GM12878 (cell line): ENCODE data around the gene COG7. TPM values are rescaled to one million over a fixed set of nuclear protein-coding genes. Genes with fewer than 3 reads are reported as not detected.

Experiments
- ATAC-seq: fragments of 200-7000 bp; cut with Tn5 transposase; 3 replicates; pipeline ENCODE4 v1.9.1; 2020; ENCODE audit warnings: mild to moderate bottlenecking, moderate library complexity
- BruUV-seq: library from RNA; stranded (reverse); fragments of 400-500 nt; replicated peaks from 2 replicates; lab custom pipeline; 2021; lab: Mats Ljungman, UMichigan
- CTCF ChIA-PET: fragments of 300-600 bp; sonication (Branson Sonifier 250); formaldehyde crosslinking; extraction: SDS; loops from one replicate; lab custom pipeline; 2021; ENCODE audit warnings: inconsistent platforms; lab: Yijun Ruan, JAX
- POLR2A ChIA-PET: fragments of 350-600 bp; formaldehyde crosslinking; extraction: SDS; loops from one replicate; lab custom pipeline; 2021; ENCODE audit warnings: inconsistent platforms; lab: Charles Lee
- RAD21 ChIA-PET: fragments of 300-600 bp; sonication (Branson Sonifier 250); formaldehyde crosslinking; loops from one replicate; lab custom pipeline; 2023; ENCODE audit warnings: antibody characterized with exemption; ENCODE audit not compliant: unreplicated experiment; lab: Charles Lee
- SMC1A ChIA-PET: fragments of 300-600 bp; sonication (Branson Sonifier 250); formaldehyde crosslinking; loops from one replicate; lab custom pipeline; 2023; ENCODE audit not compliant: unreplicated experiment, uncharacterized antibody; lab: Charles Lee
- DNase-seq: peaks from one replicate; pipeline ENCODE4 v3.0.0-alpha.2; 2011; ENCODE audit warnings: low read depth, low spot score
- FAIRE-seq: peaks from 3 replicates; lab custom pipeline; 2011; peaks lifted over from hg19 to GRCh38; lab: Jason Lieb, UNC
- H2AFZ ChIP-seq: 2 replicates; pipeline ENCODE4 v1.6.0; 2011; ENCODE audit warnings: low read depth, low read length, control low read depth; ENCODE audit not compliant: control insufficient read depth
- H3K27ac ChIP-seq: 2 replicates; pipeline ENCODE4 v1.5.1; 2011; ENCODE audit warnings: control low read depth; ENCODE audit not compliant: control insufficient read depth, insufficient read depth
- H3K27me3 ChIP-seq, 2 experiments: replicated peaks in 1 of 2; 2 replicates each; pipeline versions ENCODE4 v1.6.0 to v1.6.1; 2011; ENCODE audit warnings: low read length in 1 of 2; ENCODE audit not compliant: control insufficient read depth in 2 of 2, insufficient read depth in 2 of 2
- H3K36me3 ChIP-seq, 2 experiments: 2 replicates each; pipeline ENCODE4 v1.5.1; 2011; ENCODE audit warnings: low read length in 1 of 2; ENCODE audit not compliant: control insufficient read depth in 2 of 2, insufficient read depth in 2 of 2
- H3K4me1 ChIP-seq: 2 replicates; pipeline ENCODE4 v1.6.1; 2011; ENCODE audit warnings: mild to moderate bottlenecking, low read length, moderate library complexity, mixed read lengths; ENCODE audit not compliant: control insufficient read depth, insufficient read depth
- H3K4me2 ChIP-seq: 2 replicates; pipeline ENCODE4 v1.6.0; 2011; ENCODE audit warnings: control low read depth; ENCODE audit not compliant: control insufficient read depth, insufficient read depth
- H3K4me3 ChIP-seq: fragments of 200-600 bp; sonication (generic); 2 replicates; pipeline ENCODE4 v1.5.1; 2016
- H3K79me2 ChIP-seq: 2 replicates; pipeline ENCODE4 v1.6.0; 2011; ENCODE audit warnings: low read length; ENCODE audit not compliant: control insufficient read depth, insufficient read depth
- H3K9ac ChIP-seq: 2 replicates; pipeline ENCODE4 v1.8.0; 2011; ENCODE audit warnings: low read length, control low read depth, mixed read lengths; ENCODE audit not compliant: control insufficient read depth, insufficient read depth
- H3K9me3 ChIP-seq: replicated peaks from 3 replicates; pipeline ENCODE4 v1.5.1; 2011; ENCODE audit warnings: mild to moderate bottlenecking, low read length; ENCODE audit not compliant: control insufficient read depth, insufficient read depth
- H4K20me1 ChIP-seq: 2 replicates; pipeline ENCODE4 v1.6.0; 2011; ENCODE audit not compliant: control insufficient read depth, insufficient read depth
- BCLAF1 ChIP-seq: fragments of 450-650 bp; IDR thresholded peaks from 2 replicates; pipeline ENCODE4 v1.6.1; 2017; ENCODE audit warnings: antibody characterized with exemption, mild to moderate bottlenecking, moderate library complexity
- BMI1 ChIP-seq: fragments of 450-650 bp; IDR thresholded peaks from 2 replicates; pipeline ENCODE4 v1.6.1; 2016; ENCODE audit warnings: mild to moderate bottlenecking, moderate library complexity, borderline replicate concordance
- E2F8 ChIP-seq: fragments of 450-650 bp; IDR thresholded peaks from 2 replicates; pipeline ENCODE4 v1.6.1; 2018; ENCODE audit warnings: mild to moderate bottlenecking, low read depth, moderate library complexity; ENCODE audit not compliant: partially characterized antibody
- KDM1A ChIP-seq: fragments of 200-600 bp; sonication (generic); IDR thresholded peaks from 2 replicates; pipeline ENCODE4 v1.6.1; 2016; ENCODE audit warnings: borderline replicate concordance
- MTA3 ChIP-seq: IDR thresholded peaks from 2 replicates; pipeline ENCODE4 v1.6.1; 2012; ENCODE audit warnings: low read length, inconsistent platforms, borderline replicate concordance
- SIX5 ChIP-seq: IDR thresholded peaks from 2 replicates; pipeline ENCODE4 v1.6.1; 2011; ENCODE audit warnings: mild to moderate bottlenecking, low read depth, low read length, moderate library complexity; ENCODE audit not compliant: severe bottlenecking
- WRNIP1 ChIP-seq: IDR thresholded peaks from 2 replicates; pipeline ENCODE4 v1.6.1; 2011; ENCODE audit warnings: low read depth, low read length, improper control_type of control experiment, borderline replicate concordance
- WGBS: methylation state at CpG from one replicate; pipeline ENCODE4 v1.1.6; 2016; ENCODE audit warnings: low lambda C conversion rate; ENCODE audit not compliant: insufficient replicate concordance, insufficient coverage; ENCODE audit errors: missing lambda C conversion rate; 5-methylcytosine and 5-hydroxymethylcytosine counted together
- in situ Hi-C: fragments of 300-500 bp; cut with MboI; formaldehyde crosslinking; loops from 9 replicates; pipeline ENCODE4 v1.14.3; 2018; ENCODE audit warnings: mixed read lengths
- intact Hi-C: fragments of 100-400 bp; cut with micrococcal nuclease; formaldehyde crosslinking; loops from one replicate; pipeline ENCODE4 v1.14.2; 2022; ENCODE audit not compliant: unreplicated experiment
- polyA plus RNA-seq, 11 experiments: library from polyadenylated mRNA; depleted of rRNA in 4 of 11; unstranded in 6 of 11; stranded (reverse) in 5 of 11; fragments of >200 nt; fragmentation: Nextera tagmentation in 4 of 11; fragmentation: Illumina TruSeq in 1 of 11; extraction: Ambion mirVana in 4 of 11; extraction: Trizol in 1 of 11; gene quantifications; 1 replicate in 1 of 11; 2 replicates in 10 of 11; pipeline versions ENCODE4 v1.2.1 to v1.2.3, GENCODE V29; 2011 to 2016; ENCODE audit warnings: inconsistent platforms in 2 of 11, missing spikeins in 2 of 11, low read depth in 1 of 11
- total RNA-seq, 4 experiments: library from RNA; depleted of rRNA in 3 of 4; stranded (reverse); fragments of >200 nt in 3 of 4; fragmentation: Illumina TruSeq in 1 of 4; extraction: Trizol in 1 of 4; gene quantifications; 2 replicates each; pipeline versions ENCODE4 v1.2.1 to v1.2.3, GENCODE V29; 2013 to 2021
- TF ChIP-seq, protein P1 (sequence below): fragments of 150-350 bp; IDR thresholded peaks from 2 replicates; pipeline ENCODE4 v1.6.1; 2014; ENCODE audit warnings: mild to moderate bottlenecking, low read depth, low read length

Gene COG7
- total and polyA plus RNA-seq, 10 of the 15 experiments (the other 5 are each of a cell fraction or from before 2014, with no cell fraction given), result 2.9 to 24.0 (median 10.0) TPM

DNA sequence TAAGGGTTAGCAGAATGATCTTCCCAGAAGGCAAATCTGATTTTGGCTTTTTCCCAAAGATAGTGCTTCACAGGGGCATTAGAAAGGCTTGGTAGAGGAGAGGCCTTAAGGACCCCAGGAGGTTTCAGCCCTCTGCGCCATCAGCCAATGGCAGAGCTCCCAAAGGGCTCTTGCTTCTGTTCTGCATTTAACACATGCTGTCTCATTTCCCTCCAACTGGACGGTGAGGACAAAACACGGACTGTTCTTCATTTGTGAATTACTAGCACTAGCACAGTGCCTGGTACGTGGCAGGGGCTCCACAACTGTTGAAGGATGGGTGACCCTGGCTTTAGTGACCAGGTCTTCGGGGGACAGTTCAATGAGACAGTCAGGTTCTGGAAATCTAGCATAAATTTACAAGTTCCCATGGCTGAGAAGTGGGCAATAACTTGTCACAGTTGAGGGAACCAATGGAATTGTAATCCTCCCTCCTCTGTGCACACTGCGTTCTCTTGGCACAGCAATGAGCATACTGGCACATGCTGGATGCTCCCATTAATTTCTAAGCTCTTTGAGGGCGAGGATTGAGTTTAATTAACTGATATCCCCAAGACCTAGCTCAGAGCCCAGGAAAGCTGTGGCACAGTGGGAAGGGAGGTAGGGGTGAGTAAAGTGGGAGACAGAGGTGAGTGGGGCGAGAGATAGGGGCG is 45.4 kb downstream of the COG7 start:
- no peak overlapping the region for H2AFZ ChIP-seq
- H3K9ac ChIP-seq, result no peak overlapping the region
- no peaks in the 10 kb centered on the region for H3K9me3 ChIP-seq
- no peaks in the 10 kb centered on the region for H3K79me2 ChIP-seq
- H3K4me2 ChIP-seq, result no peak overlapping the region
- no peak overlapping the region for H3K4me3 ChIP-seq
- ATAC-seq (no peak), DNase-seq (no peak), FAIRE-seq (no peak)
- TF ChIP-seq, protein P1, sequence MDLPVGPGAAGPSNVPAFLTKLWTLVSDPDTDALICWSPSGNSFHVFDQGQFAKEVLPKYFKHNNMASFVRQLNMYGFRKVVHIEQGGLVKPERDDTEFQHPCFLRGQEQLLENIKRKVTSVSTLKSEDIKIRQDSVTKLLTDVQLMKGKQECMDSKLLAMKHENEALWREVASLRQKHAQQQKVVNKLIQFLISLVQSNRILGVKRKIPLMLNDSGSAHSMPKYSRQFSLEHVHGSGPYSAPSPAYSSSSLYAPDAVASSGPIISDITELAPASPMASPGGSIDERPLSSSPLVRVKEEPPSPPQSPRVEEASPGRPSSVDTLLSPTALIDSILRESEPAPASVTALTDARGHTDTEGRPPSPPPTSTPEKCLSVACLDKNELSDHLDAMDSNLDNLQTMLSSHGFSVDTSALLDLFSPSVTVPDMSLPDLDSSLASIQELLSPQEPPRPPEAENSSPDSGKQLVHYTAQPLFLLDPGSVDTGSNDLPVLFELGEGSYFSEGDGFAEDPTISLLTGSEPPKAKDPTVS, result no peak
- ChIA-PET RAD21 (no interaction called here), SMC1A (no interaction called here), POLR2A (no interaction called here), CTCF (no interaction called here)
- H3K27me3 ChIP-seq, result no peaks in the 10 kb centered on the region
- intact Hi-C loops (no loop called here), in situ Hi-C loops (no loop called here)
- WGBS, result 75% methylated on average over 9 of the region's 9 CpGs
- peaks cover 4 to 9% of the 10 kb centered on the region in 2 experiments for H3K36me3 ChIP-seq
- H3K4me1 ChIP-seq, result no peaks in the 10 kb centered on the region
- no peak overlapping the region for H3K27ac ChIP-seq
- no TSS peak for BruUV-seq
- no peaks in the 10 kb centered on the region for H4K20me1 ChIP-seq

- Histone ChIP-seq H3K4me3 (no peak overlapping the region), H3K27me3 (no peaks in the 10 kb centered on the region), H3K4me1 (no peaks in the 10 kb centered on the region), H3K27ac (no peak overlapping the region), H4K20me1 (no peaks in the 10 kb centered on the region), H3K79me2 (no peaks in the 10 kb centered on the region), H3K9me3 (no peaks in the 10 kb centered on the region), H3K36me3 (peaks cover 4 to 9% of the 10 kb centered on the region in 2 experiments), H3K4me2 (no peak overlapping the region), H2AFZ (no peak overlapping the region), H3K9ac (no peak overlapping the region)
- FAIRE-seq (no peak), ATAC-seq (no peak), DNase-seq (no peak)
- CTCF ChIA-PET, result no interaction called here
- BruUV-seq, result no TSS peak
- in situ Hi-C loops (no loop called here), intact Hi-C loops (no loop called here)
- POLR2A ChIA-PET, result no interaction called here
- 97% methylated on average over 6 of the region's 6 CpGs for WGBS
- SMC1A ChIA-PET, result no interaction called here
- RAD21 ChIA-PET, result no interaction called here
- no peak for TF ChIP-seq KDM1A
- TF ChIP-seq E2F8, result no peak
- no peak for TF ChIP-seq BMI1
- TF ChIP-seq BCLAF1, result no peak
- TF ChIP-seq WRNIP1, result no peak
- TF ChIP-seq MTA3, result no peak
- no peak for TF ChIP-seq SIX5
These were observed 46.3 kb downstream of the COG7 start for GRCh38 chr16:23406546-23407240.
